NCI-H1092 (cell line): ENCODE results near the gene MRNIP.

Source experiments
- DNase-seq: peaks from one replicate; lab custom pipeline; 2025; lab: John Stamatoyannopoulos, UW

Gene MRNIP, protein sequence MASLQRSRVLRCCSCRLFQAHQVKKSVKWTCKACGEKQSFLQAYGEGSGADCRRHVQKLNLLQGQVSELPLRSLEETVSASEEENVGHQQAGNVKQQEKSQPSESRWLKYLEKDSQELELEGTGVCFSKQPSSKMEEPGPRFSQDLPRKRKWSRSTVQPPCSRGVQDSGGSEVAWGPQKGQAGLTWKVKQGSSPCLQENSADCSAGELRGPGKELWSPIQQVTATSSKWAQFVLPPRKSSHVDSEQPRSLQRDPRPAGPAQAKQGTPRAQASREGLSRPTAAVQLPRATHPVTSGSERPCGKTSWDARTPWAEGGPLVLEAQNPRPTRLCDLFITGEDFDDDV

DNA sequence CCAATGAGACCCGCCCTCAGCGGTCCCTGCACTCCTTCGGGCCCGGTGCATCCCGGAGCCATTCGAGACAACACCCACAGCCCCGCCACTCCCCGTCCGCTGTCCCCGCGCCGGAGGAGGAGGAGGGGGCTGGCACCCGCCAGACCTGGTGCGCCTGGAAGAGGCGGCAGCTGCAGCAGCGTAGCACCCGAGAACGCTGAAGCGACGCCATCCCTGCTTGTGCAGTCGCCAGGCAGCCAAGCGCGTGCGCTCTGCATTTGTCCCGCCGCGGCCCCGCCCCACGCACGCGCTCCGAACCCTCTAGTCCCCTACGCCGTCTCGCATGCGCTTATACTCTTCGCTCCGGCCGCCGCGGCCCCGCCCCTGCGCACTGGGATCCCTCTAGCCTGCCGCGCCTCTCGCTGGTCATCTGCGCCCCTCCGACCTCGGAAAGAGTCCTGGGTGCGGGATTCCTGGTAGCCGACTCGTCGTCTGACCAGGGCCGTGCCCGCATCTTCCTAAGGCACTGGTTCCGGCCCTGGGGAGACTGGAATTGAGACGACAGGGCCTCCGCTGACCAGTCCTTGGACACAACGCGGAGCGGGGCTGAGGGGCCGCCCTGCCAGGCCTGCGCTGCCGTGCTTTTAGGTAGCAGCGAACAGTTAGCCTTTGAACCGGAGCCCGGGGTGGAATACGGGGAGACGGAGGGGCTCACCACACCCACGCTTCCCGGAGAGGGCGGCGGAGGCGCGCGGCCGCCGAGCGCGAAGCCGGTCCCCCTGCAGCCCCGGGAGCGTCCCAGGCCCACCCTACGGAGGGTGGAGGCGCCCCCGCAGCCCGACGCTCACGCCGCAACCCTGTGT is at the start of gene MRNIP:
TSS of gene MRNIP (minus strand) at position 232 of the 842 bp plus-strand sequence. CDS start at position 211, 21 bp downstream.
- DNase-seq = peak; percentile 84

DNA sequence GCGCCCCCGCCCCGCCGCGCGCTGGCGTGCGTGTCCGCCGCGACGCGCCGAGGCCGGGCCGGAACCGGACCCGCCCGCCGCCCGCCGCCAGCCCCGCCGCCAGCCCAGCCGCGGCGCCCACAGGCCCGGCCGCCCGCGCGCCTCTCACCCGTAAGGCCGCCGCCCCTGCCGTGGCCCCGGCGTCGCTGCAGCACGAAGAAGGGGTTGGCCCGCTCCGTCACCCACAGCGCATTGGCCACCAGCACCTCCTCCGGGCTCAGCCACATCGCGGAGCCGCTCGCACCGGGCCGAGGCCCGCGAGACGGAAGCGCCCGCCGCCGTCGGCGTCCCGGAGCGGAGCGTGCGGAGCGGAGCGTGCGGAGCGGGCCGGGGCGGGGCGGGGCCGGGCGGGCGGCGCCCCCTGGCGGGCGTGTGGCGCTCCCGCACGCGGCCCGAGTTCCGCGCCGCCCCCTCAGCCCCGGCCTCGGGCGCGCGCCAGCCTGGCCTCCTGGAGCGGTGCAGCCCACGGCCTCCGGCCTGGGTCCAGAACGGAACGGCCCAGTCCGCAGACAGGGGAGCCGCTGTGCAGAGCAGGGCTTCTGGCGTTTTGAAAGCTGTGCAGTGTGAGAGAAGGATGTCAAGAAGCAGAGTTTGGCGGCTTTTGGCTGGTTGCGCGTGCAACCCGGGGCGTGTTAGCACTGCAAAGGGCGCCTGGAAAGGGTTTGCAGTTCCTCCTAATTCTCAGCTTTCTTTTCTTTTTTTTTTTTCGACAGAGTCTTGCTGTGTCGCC is 49.1 kb upstream of the MRNIP start, which contains the start of gene TBC1D9B:
TSS of gene TBC1D9B (minus strand) at position 342 of the 769 bp plus-strand sequence. CDS start at position 266, 76 bp downstream.
- peak; percentile 22 for DNase-seq

DNA sequence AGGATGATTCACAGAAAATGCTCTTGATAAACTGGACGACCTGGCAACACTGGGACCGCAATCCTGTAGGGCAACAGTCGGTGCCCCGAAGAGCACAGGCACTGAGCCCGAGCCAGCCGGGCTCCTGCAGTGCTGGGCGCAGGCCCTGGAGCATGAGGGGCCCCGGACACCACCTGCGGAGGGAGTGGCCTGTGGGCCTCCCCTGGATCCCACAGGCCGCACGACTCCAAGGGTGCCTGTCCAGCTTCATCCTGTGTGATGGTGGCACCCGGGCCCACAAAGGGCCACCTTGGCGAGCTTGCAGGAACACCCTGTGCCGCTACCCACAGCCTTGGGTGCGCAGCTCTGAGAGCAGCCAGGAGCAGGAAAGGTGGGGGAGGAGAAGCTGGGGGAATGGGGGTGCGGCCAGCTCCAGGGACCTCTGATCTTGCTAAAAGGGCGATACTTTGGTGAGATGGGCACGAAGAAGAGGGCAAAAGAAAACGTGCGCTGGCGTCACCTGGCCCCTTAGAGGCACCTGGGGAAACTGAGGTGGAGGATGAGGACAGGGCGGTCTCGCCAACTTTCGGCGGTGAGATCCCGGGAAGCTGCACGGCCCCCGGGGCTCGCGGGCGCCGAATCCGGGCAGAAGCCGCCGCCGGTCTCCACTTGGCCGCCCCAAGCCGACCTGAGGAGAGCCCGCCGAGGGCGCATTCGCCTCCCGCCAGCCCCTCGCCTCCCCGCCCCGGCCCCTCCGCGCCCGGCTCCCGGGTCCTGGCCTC is 48.4 kb upstream of the MRNIP start:
- DNase-seq = no peak

DNA sequence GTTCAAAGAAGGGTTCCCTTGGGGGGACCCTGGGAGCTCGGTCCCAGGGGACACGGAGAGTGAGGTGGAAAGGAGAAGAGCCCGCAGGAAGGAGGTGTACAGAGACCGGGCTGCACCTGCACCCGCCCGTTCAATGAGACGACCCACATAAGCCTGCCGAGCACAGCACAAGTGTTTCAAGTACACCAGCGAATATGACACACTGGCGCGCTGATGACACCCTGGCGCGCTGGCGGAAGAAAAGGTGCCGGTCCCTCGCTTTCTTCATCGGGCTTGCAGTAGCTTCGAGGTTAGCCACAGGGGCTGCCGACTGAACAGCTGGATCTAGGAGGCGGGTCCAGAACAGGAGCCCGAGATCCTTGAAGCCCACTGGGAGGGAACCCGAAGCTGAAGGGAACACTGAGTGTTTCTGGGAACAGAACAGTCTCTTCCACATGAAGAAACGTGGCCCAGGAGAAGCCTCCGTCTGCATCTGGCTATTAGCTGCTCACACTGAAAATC is 47.7 kb upstream of the MRNIP start:
- no peak for DNase-seq

DNA sequence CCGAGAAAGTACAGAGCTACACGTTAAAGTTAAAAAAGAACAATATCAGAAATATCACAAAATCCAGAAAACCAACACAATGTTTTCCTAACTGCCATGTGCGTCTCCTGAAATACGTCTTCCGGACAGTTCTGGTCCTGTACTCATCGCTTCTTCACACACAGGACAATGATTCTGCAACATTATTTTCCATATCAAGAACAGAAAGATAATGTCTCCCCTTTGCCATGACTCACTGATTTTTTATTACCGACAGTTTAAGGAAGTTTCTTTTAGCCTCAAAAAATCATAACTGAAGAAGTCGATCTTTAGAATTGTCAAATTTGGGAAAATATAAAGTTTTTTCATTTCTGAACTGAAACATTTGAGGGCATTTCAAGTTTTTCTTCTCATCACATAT is 46.5 kb upstream of the MRNIP start:
- no peak for DNase-seq

DNA sequence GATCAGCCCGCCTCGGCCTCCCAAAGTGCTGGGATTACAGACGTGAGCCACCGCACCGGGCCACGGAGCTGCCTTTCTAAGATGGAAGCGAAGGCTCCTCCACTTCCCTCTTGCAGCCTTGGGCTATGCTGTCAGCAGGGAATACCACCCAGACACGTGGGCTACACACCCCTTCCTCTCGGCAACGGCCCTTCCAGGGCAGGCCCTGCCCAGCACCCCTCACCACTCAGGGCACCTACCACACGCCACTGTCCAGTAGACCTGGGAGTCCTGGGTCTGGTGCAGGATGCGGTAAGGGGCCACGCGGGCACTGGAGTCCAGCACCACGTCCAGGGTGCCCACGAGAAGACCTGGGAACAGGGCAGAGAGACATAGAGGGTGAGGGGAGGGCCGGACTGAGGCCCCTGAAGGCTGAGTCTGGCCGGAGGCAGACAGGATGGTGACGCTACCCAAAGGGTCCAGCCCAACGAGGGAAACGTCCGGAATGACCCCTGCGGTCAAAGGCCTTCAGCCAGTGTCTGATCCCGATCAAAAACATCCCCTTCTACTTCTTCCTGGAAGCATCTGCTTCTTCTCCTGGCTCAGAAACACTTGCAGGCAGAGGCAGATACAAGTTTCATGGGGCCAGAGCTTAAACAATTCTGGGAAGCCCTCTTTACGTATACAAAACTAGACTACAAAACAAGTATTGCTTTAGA is 46.0 kb upstream of the MRNIP start:
- DNase-seq = no peak

DNA sequence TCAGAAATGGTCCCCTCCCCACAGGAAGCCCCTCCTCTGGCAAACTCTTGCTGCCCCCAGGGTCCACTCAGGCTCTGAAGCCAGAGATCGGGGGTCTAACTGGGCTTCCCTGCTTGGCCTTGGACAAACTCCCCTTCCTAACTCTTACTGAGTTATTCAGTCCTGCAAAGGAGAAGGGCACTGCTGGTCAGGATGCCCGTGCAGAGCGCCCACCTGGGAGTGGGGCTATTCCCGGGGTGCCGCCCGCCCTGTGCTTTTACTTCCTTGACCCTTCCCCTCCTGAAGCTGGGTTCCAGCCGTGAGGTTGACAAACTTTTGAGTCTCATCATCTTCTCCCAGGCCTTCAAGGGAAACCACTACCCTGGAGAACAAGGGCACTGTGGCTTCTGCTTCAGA is 44.1 kb upstream of the MRNIP start:
- DNase-seq = no peak

DNA sequence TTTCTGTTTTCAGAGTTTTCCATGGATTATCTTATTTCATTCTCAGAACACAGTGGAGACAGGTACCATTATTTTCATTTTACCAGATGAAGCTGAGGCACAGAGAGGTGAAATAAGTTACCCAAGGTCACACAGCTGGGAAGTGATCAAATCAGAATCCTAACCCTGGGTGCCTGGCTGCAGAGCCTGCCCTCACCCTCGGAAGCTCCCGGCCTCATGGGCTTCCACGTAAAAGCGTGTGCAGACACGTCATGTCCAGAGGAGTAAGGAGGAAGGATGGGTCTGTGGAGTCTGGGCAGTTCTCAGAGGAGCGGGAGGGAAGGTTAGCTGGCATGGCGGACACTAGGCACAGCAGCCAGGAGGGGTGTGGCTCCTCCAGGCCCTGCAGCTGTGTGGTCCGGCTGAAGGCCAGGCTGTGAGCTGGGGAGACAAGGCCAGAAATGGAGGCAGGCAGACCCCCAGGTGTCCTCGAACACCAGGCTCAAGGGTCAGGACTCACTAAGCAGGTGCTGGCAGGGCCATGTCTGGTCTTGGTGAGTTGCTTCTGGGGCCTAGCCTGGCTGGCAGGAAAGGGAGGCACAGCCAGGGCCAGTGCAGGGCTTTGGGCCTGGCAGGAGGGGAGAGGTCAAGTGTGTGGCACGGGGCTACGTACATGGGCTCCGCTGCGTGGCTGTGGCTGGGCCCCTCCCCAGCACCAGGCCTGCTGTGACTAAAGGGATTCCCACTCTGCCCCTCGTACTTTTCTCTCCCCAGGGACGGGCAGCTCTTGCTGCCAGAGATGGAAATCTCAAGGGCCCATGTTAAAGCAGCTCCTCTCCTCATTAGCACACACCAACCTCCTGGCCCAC is 43.5 kb upstream of the MRNIP start:
- DNase-seq = no peak

DNA sequence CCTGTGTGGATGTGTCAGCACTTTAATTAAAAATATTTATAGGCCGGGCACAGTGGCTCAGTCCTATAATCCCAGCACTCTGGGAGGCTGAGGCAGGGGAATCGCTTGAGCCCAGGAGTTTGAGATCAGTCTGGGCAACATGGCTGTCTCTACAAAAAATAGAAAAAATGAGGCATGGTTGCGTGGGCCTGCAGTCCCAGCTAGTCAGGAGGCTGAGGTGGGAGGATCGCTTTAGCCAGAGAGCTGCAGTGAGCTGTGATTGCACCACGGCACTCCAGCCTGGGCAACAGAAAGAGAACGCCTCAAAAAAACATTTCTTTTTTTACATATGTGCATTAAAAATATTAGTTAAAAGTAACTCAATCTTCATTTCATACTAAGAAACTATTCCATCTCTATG is 42.8 kb upstream of the MRNIP start:
- DNase-seq = no peak

DNA sequence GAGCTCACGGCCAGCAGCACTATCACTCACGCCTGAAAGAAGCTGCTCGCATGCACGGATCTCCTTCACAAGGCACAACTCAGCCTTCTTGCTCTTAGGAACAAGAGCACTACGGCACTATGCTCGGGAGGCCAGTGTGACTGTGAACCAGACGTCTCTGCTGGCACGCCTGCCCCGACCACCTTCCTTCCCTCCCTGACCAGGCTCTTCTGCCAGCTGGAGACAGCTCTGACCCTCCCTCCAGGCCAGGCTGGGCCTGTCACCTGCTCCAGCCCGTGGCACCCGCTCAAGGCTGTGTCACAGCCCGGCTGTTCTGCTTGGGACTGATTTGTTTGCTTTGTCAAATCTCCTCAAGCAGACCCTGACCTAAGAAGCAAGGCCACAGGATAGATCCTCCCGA is 42.1 kb upstream of the MRNIP start:
- no peak for DNase-seq

DNA sequence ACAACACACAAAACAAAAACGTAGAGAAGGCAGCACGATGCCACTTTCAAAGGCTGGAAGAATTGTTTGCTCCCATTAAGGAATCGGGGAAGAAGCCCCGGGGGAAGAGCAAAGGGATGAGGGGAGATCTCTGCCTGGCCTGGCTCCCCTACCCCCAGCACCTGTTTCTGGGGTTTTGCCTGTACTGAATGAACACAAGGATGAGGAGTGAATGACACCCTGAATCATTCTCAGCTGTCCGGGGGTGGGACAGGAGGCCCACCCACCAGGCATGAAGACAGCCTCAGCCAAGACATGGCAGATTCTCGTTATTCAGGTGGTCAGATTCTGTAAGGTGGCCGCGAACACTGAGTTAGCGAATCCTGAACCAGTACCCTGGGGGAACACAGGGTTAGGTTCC is 41.6 kb upstream of the MRNIP start:
- no peak for DNase-seq

DNA sequence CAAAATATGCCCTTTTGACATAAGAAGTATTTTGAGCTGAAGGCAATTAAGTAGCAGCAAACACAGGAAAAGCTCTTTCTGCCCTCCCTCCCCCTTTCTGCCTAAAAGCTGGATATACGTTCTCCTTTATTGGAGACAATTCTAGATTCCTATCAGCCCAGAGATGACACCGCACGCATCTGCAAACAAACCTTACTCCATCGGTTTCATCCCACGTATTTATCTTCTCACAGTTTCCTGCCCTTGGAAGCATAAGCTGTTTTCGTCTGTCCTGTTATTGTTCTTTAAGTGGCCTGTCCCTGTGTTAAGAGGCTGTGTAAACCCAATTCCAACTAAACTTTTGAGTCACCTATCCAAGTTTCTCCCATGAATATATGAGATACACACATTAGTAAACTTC is 37.2 kb upstream of the MRNIP start:
- DNase-seq = no peak

DNA sequence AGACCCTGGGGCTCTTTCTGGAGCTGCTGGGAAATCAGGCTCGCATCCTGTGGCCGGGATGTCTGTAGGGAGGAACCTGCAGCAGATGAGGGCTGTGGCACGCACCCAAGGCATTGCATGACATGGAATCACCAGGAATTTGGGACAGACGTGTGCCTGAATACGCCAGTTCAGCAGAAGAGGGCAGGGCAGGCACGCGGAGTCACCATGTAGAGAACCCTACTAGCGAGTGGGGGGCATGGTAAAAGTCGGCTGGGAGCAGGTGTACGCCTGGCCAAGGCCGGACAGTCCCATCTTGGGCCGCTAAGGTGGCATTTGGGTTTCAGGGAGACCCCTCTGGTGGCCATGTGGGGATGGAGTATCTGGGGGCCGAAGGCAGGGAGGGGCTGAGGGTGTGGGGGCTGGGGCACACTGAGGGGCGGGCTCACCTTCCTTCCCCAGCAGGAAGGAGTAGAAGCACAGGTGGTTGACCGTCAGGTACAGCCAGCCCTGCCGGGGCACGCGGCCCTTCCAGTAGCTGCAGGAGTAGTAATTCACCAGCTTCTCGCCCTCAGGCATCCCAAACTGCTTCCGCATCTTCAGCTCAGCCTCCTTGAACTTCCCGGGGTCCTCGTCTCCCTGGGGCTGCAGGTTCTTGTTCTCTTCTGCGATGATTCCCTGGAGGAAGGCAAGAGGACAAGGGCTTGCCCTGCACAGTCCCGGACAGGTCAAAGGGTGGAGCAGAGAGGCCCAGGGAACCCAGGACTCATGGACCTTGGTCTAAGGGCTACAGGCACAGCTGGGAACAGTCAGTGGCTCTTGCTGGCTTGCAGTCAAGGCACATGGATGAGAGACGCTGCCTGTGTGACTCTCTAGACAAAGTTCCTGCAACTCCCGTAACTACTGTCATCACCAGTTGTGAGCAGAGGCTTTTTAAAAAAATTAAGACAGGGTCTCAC is 35.6 kb upstream of the MRNIP start:
- DNase-seq = no peak

DNA sequence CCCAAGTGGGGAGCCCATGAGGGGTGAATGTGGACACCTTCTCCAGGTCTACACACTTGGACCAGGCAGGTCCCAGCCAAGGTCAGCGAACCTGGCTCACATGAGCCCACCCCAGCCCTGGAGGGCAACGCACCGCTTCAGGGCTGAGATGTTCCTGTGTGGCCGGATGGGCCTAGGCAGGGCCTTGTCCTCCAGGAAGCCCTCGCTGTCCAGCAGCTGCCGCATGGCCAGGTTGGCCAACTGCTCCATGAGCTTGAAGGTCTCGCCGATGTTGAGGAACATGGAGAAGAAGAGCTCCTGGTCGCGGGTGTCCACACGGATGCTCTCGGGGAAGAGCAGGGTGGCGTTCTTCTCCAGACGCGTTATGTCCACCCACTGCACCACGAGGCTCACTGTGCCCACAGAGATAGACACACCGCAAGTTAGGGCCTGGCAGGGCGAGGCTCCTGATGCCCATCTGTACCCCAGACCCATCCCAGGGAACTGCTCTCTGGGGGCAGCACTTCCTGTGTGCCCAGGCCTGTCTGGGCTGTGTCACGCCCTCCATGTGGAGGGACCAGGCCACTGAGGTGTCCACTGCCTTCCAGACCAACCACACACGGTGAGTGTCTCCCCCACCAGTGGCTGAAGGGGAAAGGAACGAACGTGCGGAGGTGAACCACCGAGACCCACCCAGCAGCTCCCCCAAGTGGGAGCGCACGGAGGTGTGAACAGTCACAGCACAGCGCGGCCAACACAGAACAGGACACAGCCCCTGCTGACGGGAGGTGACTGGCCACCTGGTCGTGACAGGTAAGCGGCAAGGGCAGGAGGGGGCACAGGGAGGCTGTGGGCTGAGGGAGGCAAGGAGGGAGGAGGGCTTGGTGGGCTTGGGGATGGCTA is 34.7 kb upstream of the MRNIP start:
- no peak for DNase-seq

DNA sequence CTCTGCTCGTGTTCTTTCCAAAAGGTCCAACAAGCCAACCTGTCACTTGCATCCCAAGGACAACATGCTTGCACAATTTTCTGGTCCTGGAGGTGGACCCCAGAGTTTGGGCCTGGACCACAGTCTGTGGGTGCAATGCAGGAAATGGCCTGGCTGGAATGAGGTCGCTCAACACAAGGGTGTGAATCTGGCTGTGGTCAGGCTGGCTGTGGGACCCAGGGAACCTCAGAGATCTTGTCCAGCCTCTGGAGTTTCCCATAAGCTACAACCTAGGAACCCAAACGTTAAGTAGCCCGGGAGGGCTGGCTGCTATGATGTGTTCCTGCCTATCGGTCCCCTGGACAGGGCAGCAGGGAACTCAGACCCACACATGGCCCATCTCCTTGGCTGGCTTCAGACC is 33.6 kb upstream of the MRNIP start:
- DNase-seq = no peak

DNA sequence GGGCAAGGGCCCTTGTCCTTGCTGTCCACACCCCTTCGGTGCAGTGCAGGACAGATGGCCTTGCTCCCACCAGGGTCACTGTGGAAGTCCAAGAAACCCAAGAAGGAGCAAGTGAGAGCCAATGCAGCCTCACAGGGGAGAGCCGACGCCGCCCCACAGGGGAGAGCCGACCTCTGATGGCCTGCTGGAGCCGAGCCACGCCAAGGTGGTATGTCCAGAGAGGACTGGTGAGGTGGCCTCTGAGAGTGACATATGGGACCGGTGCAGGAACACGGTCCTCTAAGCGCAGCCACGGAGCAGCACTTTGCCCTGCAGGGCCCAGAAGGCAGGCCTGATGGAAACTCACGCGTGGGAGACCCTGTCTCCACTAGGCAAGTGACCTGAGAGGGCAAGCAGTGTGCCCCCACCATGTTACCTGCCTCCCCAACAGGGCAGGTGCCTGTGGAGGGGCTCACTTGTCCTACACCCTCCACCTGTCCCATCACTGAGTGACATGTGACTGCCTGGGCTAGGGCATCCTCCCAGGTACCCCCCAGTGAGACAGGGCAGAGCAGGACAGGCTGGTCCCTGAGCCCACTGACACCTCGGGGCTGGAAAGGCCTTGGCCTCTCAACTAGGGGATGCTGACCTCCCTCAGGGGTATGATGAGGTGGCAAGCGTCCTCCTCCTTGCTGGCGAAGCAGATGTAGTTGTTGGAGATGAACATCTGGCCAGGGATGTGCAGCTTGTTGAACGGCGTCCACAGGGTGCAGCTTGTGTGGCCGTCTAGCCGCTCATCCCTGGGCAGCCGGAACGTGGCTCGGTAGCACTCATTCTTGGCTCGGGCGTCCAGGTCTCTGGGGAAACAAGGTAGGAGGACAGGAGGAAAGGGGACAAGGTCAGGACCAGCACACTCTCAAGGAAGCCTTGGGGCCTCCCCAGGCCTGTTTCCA is 32.4 kb upstream of the MRNIP start:
- no peak for DNase-seq

DNA sequence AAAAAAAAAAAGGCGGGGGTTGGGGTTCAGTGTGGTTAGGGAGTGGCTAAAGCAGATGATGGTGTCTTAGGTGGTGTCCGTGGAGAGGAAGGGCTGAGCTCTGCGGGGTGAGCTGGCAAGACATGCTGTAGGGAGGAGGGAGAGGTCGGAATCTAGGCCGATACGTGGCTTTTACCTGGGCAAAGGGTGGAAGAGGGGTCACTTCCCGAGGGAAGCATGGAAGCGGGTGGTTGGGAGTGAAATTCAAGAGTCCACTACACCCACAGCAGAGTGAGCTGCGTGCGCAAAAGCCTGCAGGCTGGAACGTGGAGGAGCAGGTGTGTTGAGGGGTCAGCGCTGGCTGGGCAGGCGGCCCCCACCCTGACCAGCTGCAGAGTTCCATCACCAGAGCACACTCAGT is 31.3 kb upstream of the MRNIP start:
- no peak for DNase-seq
